GM19025 (cell line): ENCODE results near the gene CT45A6.
"Not testable (repeated sequence)": the region's sequence is repeated elsewhere in the genome, so short reads cannot be mapped to it uniquely, and the experiment has no call there.

Experiments used
- ATAC-seq: cut with Tn5 transposase; IDR thresholded peaks from one replicate; pipeline ENCODE4 v1.9.1; 2021; ENCODE audit warnings: mild to moderate bottlenecking, low read depth, moderate library complexity; ENCODE audit not compliant: unreplicated experiment

The CT45A6 gene

GRCh38 chrX:135802687-135803086 is at the start of gene CT45A6:
CT45A6 (minus strand) TSS chrX:135802787; CDS start chrX:135798993, 3,794 bp downstream.
- ATAC-seq, result not testable (repeated sequence)

DNA sequence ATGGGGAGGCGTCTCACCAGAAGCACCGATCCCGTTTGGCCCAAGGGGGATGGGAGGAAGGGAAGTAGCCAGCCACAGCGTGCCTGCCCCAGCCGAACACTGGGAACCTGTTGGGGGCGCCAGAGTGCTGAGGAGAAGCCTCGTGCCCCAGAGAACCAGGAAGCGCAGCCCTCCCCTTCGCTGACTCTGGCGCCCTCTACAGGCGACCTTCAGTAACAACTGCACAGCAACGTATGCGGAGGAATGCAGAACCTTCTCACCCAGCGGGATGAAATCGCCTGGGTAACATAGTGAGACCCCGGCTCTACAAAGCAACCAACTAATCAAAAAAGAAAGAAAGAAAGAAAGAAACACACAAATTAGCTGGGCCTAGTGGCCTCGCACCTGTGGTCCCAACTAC is 34.6 kb upstream of the CT45A6 start, which contains the start of gene CT45A7:
Gene CT45A7, minus strand, starts transcription at position 101 of the 400 bp plus-strand sequence. CDS start 3,747 bp downstream, outside the sequence.
- not testable (repeated sequence) for ATAC-seq

GRCh38 chrX:135819912-135820311 is 17.3 kb upstream of the CT45A6 start, which contains the start of gene CT45A2:
CT45A2 (minus strand) TSS chrX:135820012; CDS start chrX:135816265, 3,747 bp downstream.
- ATAC-seq, result not testable (repeated sequence)

GRCh38 chrX:135785403-135785802 is 17.2 kb downstream of the CT45A6 start, which contains the start of gene CT45A5:
CT45A5 (minus strand) TSS chrX:135785503; CDS start chrX:135781729, 3,774 bp downstream.
- not testable (repeated sequence) for ATAC-seq

- not testable (repeated sequence) for ATAC-seq
Measured at GRCh38 chrX:135768091-135768490, 34.5 kb downstream of the CT45A6 start, which contains the start of gene CT45A3. CT45A3 (minus strand) TSS chrX:135768191; CDS start chrX:135764444, 3,747 bp downstream.

DNA sequence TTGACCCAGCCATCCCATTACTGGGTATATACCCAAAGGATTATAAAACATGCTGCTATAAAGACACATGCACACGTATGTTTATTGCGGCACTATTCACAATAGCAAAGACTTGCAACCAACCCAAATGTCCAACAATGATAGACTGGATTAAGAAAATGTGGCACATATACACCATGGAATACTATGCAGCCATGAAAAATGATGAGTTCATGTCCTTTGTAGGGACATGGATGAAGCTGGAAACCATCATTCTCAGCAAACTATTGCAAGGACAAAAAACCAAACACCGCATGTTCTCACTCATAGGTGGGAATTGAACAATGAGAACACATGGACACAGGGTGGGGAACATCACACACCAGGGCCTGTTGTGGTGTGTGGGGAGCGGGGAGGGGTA is 57.8 kb downstream of the CT45A6 start:
- ATAC-seq, result not testable (repeated sequence)
